GM12878 (cell line): ENCODE results near the gene HERC2. TPM values are rescaled to one million over a fixed set of nuclear protein-coding genes. Genes with fewer than 3 reads are reported as not detected.

Experiments used
- ATAC-seq: fragments of 200-7000 bp; cut with Tn5 transposase; 3 replicates; pipeline ENCODE4 v1.9.1; 2020; ENCODE audit warnings: mild to moderate bottlenecking, moderate library complexity
- BruUV-seq: library from RNA; stranded (reverse); fragments of 400-500 nt; replicated peaks from 2 replicates; lab custom pipeline; 2021; lab: Mats Ljungman, UMichigan
- CTCF ChIA-PET: fragments of 300-600 bp; sonication (Branson Sonifier 250); formaldehyde crosslinking; extraction: SDS; loops from one replicate; lab custom pipeline; 2021; ENCODE audit warnings: inconsistent platforms; lab: Yijun Ruan, JAX
- POLR2A ChIA-PET: fragments of 350-600 bp; formaldehyde crosslinking; extraction: SDS; loops from one replicate; lab custom pipeline; 2021; ENCODE audit warnings: inconsistent platforms; lab: Charles Lee
- RAD21 ChIA-PET: fragments of 300-600 bp; sonication (Branson Sonifier 250); formaldehyde crosslinking; loops from one replicate; lab custom pipeline; 2023; ENCODE audit warnings: antibody characterized with exemption; ENCODE audit not compliant: unreplicated experiment; lab: Charles Lee
- SMC1A ChIA-PET: fragments of 300-600 bp; sonication (Branson Sonifier 250); formaldehyde crosslinking; loops from one replicate; lab custom pipeline; 2023; ENCODE audit not compliant: unreplicated experiment, uncharacterized antibody; lab: Charles Lee
- DNase-seq: peaks from one replicate; pipeline ENCODE4 v3.0.0-alpha.2; 2011; ENCODE audit warnings: low read depth, low spot score
- FAIRE-seq: peaks from 3 replicates; lab custom pipeline; 2011; peaks lifted over from hg19 to GRCh38; lab: Jason Lieb, UNC
- H2AFZ ChIP-seq: 2 replicates; pipeline ENCODE4 v1.6.0; 2011; ENCODE audit warnings: low read depth, low read length, control low read depth; ENCODE audit not compliant: control insufficient read depth
- H3K27ac ChIP-seq: 2 replicates; pipeline ENCODE4 v1.5.1; 2011; ENCODE audit warnings: control low read depth; ENCODE audit not compliant: control insufficient read depth, insufficient read depth
- H3K27me3 ChIP-seq, 2 experiments: replicated peaks in 1 of 2; 2 replicates each; pipeline versions ENCODE4 v1.6.0 to v1.6.1; 2011; ENCODE audit warnings: low read length in 1 of 2; ENCODE audit not compliant: control insufficient read depth in 2 of 2, insufficient read depth in 2 of 2
- H3K36me3 ChIP-seq, 2 experiments: 2 replicates each; pipeline ENCODE4 v1.5.1; 2011; ENCODE audit warnings: low read length in 1 of 2; ENCODE audit not compliant: control insufficient read depth in 2 of 2, insufficient read depth in 2 of 2
- H3K4me1 ChIP-seq: 2 replicates; pipeline ENCODE4 v1.6.1; 2011; ENCODE audit warnings: mild to moderate bottlenecking, low read length, moderate library complexity, mixed read lengths; ENCODE audit not compliant: control insufficient read depth, insufficient read depth
- H3K4me2 ChIP-seq: 2 replicates; pipeline ENCODE4 v1.6.0; 2011; ENCODE audit warnings: control low read depth; ENCODE audit not compliant: control insufficient read depth, insufficient read depth
- H3K4me3 ChIP-seq: fragments of 200-600 bp; sonication (generic); 2 replicates; pipeline ENCODE4 v1.5.1; 2016
- H3K79me2 ChIP-seq: 2 replicates; pipeline ENCODE4 v1.6.0; 2011; ENCODE audit warnings: low read length; ENCODE audit not compliant: control insufficient read depth, insufficient read depth
- H3K9ac ChIP-seq: 2 replicates; pipeline ENCODE4 v1.8.0; 2011; ENCODE audit warnings: low read length, control low read depth, mixed read lengths; ENCODE audit not compliant: control insufficient read depth, insufficient read depth
- H3K9me3 ChIP-seq: replicated peaks from 3 replicates; pipeline ENCODE4 v1.5.1; 2011; ENCODE audit warnings: mild to moderate bottlenecking, low read length; ENCODE audit not compliant: control insufficient read depth, insufficient read depth
- H4K20me1 ChIP-seq: 2 replicates; pipeline ENCODE4 v1.6.0; 2011; ENCODE audit not compliant: control insufficient read depth, insufficient read depth
- CEBPZ ChIP-seq: fragments of 150-350 bp; IDR thresholded peaks from 2 replicates; pipeline ENCODE4 v1.6.1; 2016; ENCODE audit warnings: low read depth, low read length
- EP300 ChIP-seq, 2 experiments: fragments of 150-350 bp in 1 of 2; IDR thresholded peaks; 2 replicates each; pipeline ENCODE4 v1.6.1; 2011 to 2012; ENCODE audit warnings: low read depth in 2 of 2, low read length in 2 of 2, borderline replicate concordance in 1 of 2, improper control_type of control experiment in 1 of 2, inconsistent platforms in 1 of 2; ENCODE audit not compliant: control insufficient read depth in 1 of 2
- JUNB ChIP-seq: IDR thresholded peaks from 2 replicates; pipeline ENCODE4 v1.6.1; 2016; ENCODE audit warnings: antibody characterized with exemption, mild to moderate bottlenecking
- SMAD5 ChIP-seq: IDR thresholded peaks from 2 replicates; pipeline ENCODE4 v1.6.1; 2016; ENCODE audit warnings: antibody characterized with exemption, low read depth
- SPI1 ChIP-seq: IDR thresholded peaks from 2 replicates; pipeline ENCODE4 v1.6.1; 2011; ENCODE audit warnings: low read depth, mild to moderate bottlenecking, low read length, moderate library complexity, borderline replicate concordance; ENCODE audit not compliant: insufficient read depth
- WGBS: methylation state at CpG from one replicate; pipeline ENCODE4 v1.1.6; 2016; ENCODE audit warnings: low lambda C conversion rate; ENCODE audit not compliant: insufficient replicate concordance, insufficient coverage; ENCODE audit errors: missing lambda C conversion rate; 5-methylcytosine and 5-hydroxymethylcytosine counted together
- in situ Hi-C: fragments of 300-500 bp; cut with MboI; formaldehyde crosslinking; loops from 9 replicates; pipeline ENCODE4 v1.14.3; 2018; ENCODE audit warnings: mixed read lengths
- intact Hi-C: fragments of 100-400 bp; cut with micrococcal nuclease; formaldehyde crosslinking; loops from one replicate; pipeline ENCODE4 v1.14.2; 2022; ENCODE audit not compliant: unreplicated experiment
- polyA plus RNA-seq, 11 experiments: library from polyadenylated mRNA; depleted of rRNA in 4 of 11; unstranded in 6 of 11; stranded (reverse) in 5 of 11; fragments of >200 nt; fragmentation: Nextera tagmentation in 4 of 11; fragmentation: Illumina TruSeq in 1 of 11; extraction: Ambion mirVana in 4 of 11; extraction: Trizol in 1 of 11; gene quantifications; 1 replicate in 1 of 11; 2 replicates in 10 of 11; pipeline versions ENCODE4 v1.2.1 to v1.2.3, GENCODE V29; 2011 to 2016; ENCODE audit warnings: inconsistent platforms in 2 of 11, missing spikeins in 2 of 11, low read depth in 1 of 11
- total RNA-seq, 4 experiments: library from RNA; depleted of rRNA in 3 of 4; stranded (reverse); fragments of >200 nt in 3 of 4; fragmentation: Illumina TruSeq in 1 of 4; extraction: Trizol in 1 of 4; gene quantifications; 2 replicates each; pipeline versions ENCODE4 v1.2.1 to v1.2.3, GENCODE V29; 2013 to 2021

HERC2 gene
- total and polyA plus RNA-seq, 10 of the 15 experiments (the other 5 are each of a cell fraction or from before 2014, with no cell fraction given): 6.1 to 39.0 (median 24.0) TPM

- intact Hi-C loops (no loop called here), in situ Hi-C loops (no loop called here)
- Histone ChIP-seq H3K9me3 (no peaks in the 10 kb centered on the region), H3K27ac (no peak overlapping the region), H3K9ac (no peak overlapping the region), H3K4me2 (no peak overlapping the region), H3K4me3 (no peak overlapping the region), H4K20me1 (no peaks in the 10 kb centered on the region), H2AFZ (no peak overlapping the region), H3K4me1 (no peaks in the 10 kb centered on the region), H3K79me2 (no peaks in the 10 kb centered on the region), H3K36me3 (peaks cover 8 to 22% of the 10 kb centered on the region in 2 experiments), H3K27me3 (no peaks in the 10 kb centered on the region)
- POLR2A ChIA-PET: no interaction called here
- BruUV-seq: no TSS peak
- DNase-seq: no peak
- peak; percentile 70 for ATAC-seq
- no peak for FAIRE-seq
- RAD21 ChIA-PET: no interaction called here
- TF ChIP-seq SMAD5 (no peak), SPI1 (peak; percentile 73; the same call in 1 of the 2 replicates), EP300 (IDR thresholded peaks at IDR 0.05; ENCODE audit: borderline replicate concordance in 1 of 2, control insufficient read depth in 1 of 2, low read depth in 2 of 2, low read length in 2 of 2) (peak in 1 of 2 experiments; percentile 32; a peak in 1 of 4 replicates), JUNB (no peak), CEBPZ (no peak)
- WGBS: 90% methylated on average over 8 of the region's 8 CpGs
- SMC1A ChIA-PET: no interaction called here
- CTCF ChIA-PET: no interaction called here
Measured at GRCh38 chr15:28272587-28272986, 49.4 kb downstream of the HERC2 start.
